HG02884 (cell line): Measurements from ENCODE around the gene BCKDHA.
"Not testable (repeated sequence)": the region's sequence is repeated elsewhere in the genome, so short reads cannot be mapped to it uniquely, and the experiment has no call there.

Experiments used
- ATAC-seq: cut with Tn5 transposase; IDR thresholded peaks from one replicate; pipeline ENCODE4 v1.9.1; 2021; ENCODE audit warnings: mild to moderate bottlenecking, moderate library complexity; ENCODE audit not compliant: unreplicated experiment

BCKDHA gene

GRCh38 chr19:41442473-41443355, 45.1 kb downstream of the BCKDHA start, which contains the start of gene ERICH4:
Gene ERICH4 (plus strand): TSS chr19:41443156. CDS start chr19:41443170, 14 bp downstream.
- no peak for ATAC-seq

GRCh38 chr19:41443813-41444455, 46.3 kb downstream of the BCKDHA start:
- ATAC-seq = no peak

GRCh38 chr19:41445575-41445974, 48.0 kb downstream of the BCKDHA start:
- no peak for ATAC-seq

- no peak for ATAC-seq
These were observed 50.2 kb downstream of the BCKDHA start for GRCh38 chr19:41447732-41448332.

- no peak for ATAC-seq
These were observed 51.7 kb downstream of the BCKDHA start for GRCh38 chr19:41449079-41449864.

- ATAC-seq = no peak
These were observed 52.2 kb downstream of the BCKDHA start for GRCh38 chr19:41449865-41450178.

- ATAC-seq = no peak
These were observed 55.1 kb downstream of the BCKDHA start for GRCh38 chr19:41452584-41453275.

GRCh38 chr19:41455936-41456335, 58.3 kb downstream of the BCKDHA start:
- ATAC-seq = no peak

- ATAC-seq = no peak
These were observed 58.8 kb downstream of the BCKDHA start for GRCh38 chr19:41456342-41456918.

- ATAC-seq = no peak
These were observed 59.6 kb downstream of the BCKDHA start for GRCh38 chr19:41457241-41457640.

- no peak for ATAC-seq
These were observed 64.9 kb downstream of the BCKDHA start for GRCh38 chr19:41462497-41462896.

- ATAC-seq = not testable (repeated sequence)
These were observed 65.9 kb downstream of the BCKDHA start for GRCh38 chr19:41463257-41464256.
